AG09309 (cell line): ENCODE results near the gene CYP46A1.
"Not testable (repeated sequence)": the region's sequence is repeated elsewhere in the genome, so short reads cannot be mapped to it uniquely, and the experiment has no call there.

Experiments
- DNase-seq: peaks from one replicate; pipeline ENCODE4 v3.0.0-alpha.2; 2010; ENCODE audit warnings: low read depth
- H3K4me3 ChIP-seq: 2 replicates; pipeline ENCODE4 v1.5.1; 2011; ENCODE audit warnings: mild to moderate bottlenecking, low read depth, low read length, moderate library complexity; ENCODE audit not compliant: control insufficient read depth
- TF ChIP-seq, protein P1 (sequence below): IDR thresholded peaks from 2 replicates; pipeline ENCODE4 v1.5.1; 2011; ENCODE audit warnings: mild to moderate bottlenecking, low read depth, low read length, inconsistent platforms; ENCODE audit not compliant: insufficient read depth, control insufficient read depth; ENCODE audit errors: missing control alignments

CYP46A1 gene

DNA sequence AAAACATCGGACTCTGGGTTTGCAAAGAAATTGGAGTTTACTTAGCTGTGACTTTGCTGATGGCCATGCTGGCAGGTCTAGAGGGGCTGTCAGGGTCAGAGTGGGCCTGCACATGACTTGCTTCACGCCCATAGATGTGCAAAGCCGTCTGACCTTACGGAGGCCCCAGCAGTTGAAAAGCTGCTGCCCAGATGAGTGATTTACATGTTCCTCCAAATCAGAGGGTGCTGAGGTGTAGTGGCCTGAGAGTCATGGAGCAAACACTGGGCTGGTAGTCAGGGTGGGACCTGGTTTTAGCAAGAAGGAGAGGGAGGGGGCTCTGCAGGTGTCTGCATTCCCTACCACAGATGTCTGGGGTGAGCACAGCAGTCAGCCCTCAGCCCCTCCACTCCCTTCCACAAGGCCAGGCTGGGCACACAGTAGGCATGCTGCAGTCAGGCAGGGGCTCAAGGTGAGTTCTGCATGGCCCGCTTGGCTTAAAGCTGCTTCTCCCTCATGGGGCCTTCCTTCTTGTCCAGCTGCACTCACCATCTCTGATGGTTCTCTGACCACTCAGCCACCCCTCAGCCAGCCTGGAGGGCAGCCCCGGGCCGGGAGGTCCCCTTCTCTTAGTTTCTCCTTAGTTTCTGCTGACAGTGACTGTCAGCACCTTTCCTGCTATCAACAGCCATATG is 74.9 kb downstream of the CYP46A1 start:
- H3K4me3 ChIP-seq = no peak overlapping the region
- TF ChIP-seq, protein P1, sequence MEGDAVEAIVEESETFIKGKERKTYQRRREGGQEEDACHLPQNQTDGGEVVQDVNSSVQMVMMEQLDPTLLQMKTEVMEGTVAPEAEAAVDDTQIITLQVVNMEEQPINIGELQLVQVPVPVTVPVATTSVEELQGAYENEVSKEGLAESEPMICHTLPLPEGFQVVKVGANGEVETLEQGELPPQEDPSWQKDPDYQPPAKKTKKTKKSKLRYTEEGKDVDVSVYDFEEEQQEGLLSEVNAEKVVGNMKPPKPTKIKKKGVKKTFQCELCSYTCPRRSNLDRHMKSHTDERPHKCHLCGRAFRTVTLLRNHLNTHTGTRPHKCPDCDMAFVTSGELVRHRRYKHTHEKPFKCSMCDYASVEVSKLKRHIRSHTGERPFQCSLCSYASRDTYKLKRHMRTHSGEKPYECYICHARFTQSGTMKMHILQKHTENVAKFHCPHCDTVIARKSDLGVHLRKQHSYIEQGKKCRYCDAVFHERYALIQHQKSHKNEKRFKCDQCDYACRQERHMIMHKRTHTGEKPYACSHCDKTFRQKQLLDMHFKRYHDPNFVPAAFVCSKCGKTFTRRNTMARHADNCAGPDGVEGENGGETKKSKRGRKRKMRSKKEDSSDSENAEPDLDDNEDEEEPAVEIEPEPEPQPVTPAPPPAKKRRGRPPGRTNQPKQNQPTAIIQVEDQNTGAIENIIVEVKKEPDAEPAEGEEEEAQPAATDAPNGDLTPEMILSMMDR = no peak

DNA sequence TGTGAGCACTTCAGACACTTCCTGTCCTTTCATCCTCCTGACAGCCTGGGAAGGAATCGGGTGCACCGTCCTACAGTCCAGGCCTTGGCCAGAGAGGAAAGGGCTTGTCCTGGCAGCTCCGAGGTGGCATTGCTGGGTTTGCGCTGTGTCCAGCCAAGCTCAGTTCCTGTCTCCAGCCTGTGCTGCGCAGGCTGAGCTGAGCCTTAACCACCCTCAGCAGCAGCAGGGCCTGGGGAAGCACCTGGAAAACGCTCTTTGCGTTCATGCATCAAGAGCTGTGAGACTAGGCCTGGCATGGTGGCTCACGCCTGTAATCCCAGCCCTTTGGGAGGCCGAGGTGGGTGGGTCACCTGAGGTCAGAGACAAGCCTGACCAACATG is 75.4 kb downstream of the CYP46A1 start:
- no peak overlapping the region for H3K4me3 ChIP-seq
- no peak for DNase-seq
- TF ChIP-seq, protein P1 = no peak

More for the DNA sequence above, 74.9 kb downstream of the CYP46A1 start:
- no peak for DNase-seq

DNA sequence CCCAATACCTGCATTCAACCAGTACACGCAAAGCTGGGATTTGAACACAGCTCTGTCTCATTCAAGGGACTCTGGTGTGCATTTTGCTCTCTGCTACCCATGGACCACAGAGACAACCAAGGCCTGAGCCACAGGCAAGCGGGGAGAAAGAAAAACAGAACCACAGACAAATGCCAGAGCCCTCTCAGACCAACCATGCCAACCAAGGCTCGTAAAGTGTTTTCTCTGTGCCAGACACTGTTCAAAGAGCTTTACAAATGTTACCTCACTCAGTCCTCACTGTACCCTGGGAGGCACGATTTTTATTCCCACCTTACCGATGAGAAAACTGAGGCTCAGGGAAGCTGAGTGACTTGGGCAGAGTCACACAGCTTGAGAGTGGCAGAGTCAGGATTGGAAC is 76.7 kb downstream of the CYP46A1 start:
- no peak for DNase-seq
- TF ChIP-seq, protein P1 = no peak
- H3K4me3 ChIP-seq = no peak overlapping the region

DNA sequence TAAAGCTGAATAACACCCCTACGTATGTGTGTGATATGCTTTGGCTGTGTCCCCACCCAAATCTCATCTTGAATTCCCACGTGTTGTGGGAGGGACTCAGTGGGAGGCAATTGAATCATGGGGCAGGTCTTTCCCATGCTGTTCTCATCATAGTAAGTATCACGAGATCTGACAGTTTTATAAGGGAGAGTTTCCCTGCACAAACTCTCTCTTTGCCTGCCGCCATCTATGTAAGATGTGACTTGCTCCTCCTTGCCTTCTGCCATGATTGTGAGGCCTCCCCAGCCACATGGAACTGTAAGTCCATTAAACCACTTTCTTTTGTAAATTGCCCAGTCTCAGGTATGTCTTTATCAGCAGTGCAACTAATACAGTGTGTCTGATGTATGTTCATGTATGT is 78.8 kb downstream of the CYP46A1 start:
- DNase-seq, H3K4me3 ChIP-seq: not testable (repeated sequence)

DNA sequence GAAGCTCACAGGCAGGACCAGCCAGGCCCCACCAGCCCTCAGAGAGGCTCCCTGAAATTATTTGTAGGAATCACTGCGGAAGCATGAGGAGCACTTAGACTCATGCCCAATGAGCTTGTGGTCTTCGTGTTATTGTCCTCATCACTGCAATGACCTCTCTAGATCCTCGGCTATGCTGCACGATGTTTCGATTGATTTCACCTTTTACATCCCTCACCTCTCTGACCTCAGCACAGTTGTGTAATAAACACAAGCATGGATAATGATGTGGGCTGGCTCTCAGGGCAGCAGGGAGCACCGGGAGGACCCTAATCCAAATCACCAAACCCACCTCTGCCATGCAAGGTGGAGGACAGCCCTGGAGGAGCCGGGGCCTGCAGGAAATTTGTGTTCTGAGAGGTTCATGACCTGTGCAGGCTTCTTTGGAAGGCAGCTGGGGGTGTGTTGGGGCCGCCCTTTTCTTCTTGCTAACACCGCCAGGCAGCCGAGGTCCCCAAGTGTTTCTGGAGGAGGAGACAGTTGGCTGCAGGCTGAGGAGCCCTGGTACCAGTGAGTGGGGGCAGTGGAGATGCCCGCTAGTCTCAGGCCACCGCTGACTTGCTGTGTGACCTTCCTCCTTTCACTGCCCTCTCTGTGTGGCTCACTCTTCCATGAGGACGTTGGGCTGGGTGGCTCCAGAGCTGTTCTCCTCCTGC is 79.6 kb downstream of the CYP46A1 start:
- TF ChIP-seq, protein P1 = no peak
- no peak for DNase-seq
- H3K4me3 ChIP-seq = no peak overlapping the region

DNA sequence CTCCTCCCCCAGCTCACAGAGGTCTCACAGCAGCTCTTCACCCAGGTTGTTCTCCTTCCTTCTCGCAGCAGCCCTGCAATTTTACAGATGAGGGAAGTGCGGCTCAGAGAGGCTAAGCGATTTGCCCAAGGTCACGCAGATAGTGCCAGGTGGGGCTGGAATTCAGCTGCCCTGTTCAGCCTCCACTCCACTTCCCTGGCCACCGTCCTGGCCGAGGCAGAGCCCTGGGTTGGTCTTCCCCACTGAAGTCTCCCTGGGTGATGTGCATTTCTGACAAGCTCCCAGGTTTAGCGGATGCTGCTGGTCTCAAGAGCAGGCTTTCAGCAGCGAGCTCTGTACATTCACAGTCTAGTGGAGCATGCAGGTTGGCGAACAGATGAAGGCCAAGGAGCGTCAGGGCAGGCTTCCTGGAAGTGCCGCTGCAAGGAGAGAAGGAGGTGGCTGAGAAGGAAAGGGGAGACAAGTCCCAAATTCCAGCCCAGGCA is 80.2 kb downstream of the CYP46A1 start:
- DNase-seq = no peak
- TF ChIP-seq, protein P1 = no peak
- no peak overlapping the region for H3K4me3 ChIP-seq

DNA sequence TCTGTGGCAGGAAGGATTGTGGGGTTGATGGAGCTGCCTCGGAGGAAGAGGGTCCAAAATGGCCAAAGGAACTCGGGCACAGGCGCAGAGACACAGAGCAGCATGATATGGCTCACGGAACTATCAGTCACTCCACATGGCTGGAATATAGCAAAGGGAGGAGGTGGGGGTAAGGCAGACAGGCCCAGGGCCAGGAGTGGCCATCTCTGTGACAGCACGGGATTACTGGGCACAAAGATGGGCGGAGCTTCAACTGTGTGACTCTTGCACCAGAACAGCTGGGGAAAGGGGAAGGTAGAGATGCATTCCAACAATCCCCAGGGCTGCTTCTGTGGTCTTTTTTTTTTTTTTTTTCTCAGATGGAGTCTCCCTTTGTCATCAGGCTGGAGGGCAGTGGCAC is 84.3 kb downstream of the CYP46A1 start:
- DNase-seq = no peak
- TF ChIP-seq, protein P1 = no peak
- no peak overlapping the region for H3K4me3 ChIP-seq
